Smooth muscle cell of trachea (primary cell): ENCODE data around the gene TCL1A. TPM values are rescaled to one million over a fixed set of nuclear protein-coding genes. Genes with fewer than 3 reads are reported as not detected.

ENCODE experiments used
- total RNA-seq: library from RNA; depleted of rRNA; stranded (reverse); fragments of >200 nt; gene quantifications from 2 replicates; pipeline ENCODE4 v1.2.1, GENCODE V29; 2014

TCL1A gene, protein sequence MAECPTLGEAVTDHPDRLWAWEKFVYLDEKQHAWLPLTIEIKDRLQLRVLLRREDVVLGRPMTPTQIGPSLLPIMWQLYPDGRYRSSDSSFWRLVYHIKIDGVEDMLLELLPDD
- total RNA-seq, result not detected in 2 replicates

DNA sequence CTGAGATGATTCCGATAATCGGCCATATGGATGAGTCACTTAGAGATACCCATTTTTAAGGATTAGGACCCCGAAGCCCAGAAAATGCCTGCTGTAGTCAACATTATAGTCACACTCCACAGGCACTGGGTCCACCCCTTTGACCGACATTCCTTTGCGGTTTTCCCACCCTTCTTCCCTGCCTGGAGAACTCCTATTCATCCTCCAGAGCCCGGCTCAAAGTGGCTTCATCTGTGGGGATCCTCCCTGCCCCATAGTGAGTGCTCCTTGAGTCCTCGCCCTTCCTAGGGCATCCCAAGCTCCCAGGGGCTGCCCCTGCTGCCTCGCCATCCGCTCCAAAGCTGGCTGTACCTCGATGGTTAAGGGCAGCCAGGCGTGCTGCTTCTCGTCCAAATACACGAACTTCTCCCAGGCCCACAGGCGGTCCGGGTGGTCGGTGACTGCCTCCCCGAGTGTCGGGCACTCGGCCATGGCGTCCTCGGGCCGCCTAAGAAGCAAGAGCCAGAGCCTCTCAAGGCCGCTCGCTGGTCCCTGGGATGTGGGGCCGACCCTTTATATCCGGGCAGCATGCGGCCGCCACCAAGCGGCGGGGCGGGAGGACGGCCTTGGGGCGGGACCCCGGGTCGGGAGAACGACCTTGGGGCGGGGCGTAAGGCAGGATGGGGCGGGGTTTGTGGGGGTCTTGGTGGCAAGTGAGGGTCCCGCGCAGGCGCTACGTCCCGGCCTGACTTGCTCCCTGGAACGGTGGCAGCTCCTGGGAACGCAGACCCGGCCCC, at the start of gene TCL1A:
Gene TCL1A (minus strand): TSS at position 530 of the 776 bp plus-strand sequence. CDS start 59 bp downstream, at position 471.

DNA sequence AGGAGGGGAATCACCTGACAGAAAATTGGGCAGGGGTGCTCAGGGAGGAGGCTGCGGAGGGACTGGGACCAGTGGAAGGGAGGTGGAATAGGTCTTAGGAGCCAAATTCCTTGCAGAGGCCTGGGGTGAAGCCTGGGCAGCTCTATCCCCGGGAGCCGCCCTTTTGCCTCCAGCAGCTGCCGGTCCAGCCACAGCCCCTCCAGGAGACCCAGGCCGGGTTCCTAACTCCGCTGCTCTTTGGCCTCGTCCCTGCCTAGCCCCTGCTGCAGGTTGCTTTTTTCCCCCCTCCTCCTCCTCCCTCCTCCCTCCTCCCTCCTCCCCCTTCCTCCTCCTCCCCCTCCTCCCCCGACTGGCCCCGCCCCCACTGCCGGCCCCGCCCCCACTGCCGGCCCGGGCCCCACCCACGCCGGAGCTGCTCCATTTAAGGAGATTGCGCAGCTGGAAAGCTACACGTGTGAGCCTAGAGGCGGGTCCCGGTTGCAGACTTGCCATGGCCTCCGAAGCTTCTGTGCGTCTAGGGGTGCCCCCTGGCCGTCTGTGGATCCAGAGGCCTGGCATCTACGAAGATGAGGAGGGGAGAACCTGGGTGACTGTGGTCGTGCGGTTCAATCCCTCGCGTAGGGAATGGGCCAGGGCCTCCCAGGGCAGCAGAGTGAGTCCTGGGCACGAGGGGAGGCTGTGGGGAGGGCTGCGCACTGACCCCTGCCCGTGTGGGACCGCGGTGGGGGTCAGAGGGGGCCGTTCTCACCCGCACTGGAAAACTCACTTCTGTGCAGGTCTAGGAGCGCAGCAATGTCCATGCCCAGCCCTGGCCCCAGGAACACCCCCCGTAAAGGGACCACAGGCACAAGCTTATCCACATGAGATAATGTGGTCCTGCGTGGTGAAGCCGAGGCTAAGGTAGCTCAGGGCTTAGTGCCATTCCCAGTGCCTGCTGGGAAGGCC, 27.7 kb downstream of the TCL1A start, which contains the start of gene TCL1B:
Gene TCL1B (plus strand): TSS at position 449 of the 945 bp plus-strand sequence. CDS start 42 bp downstream, at position 491.

Other genes starting within 250 kb of the TCL1A start
- gene SYNE3, start 197.5 kb downstream of the TCL1A start, total RNA-seq, result 42.5 and 44.0 TPM in 2 replicates
- 24.5 and 48.1 TPM in 2 replicates for gene GLRX5, start 179.1 kb downstream of the TCL1A start, total RNA-seq
- gene TCL1B, start 27.7 kb downstream of the TCL1A start, total RNA-seq, result not detected in 2 replicates
- gene TUNAR, start 162.7 kb upstream of the TCL1A start, total RNA-seq, result not detected in 2 replicates